Ascending aorta (tissue), 2 donors: ENCODE results near the gene PHACTR2. TPM values are rescaled to one million over a fixed set of nuclear protein-coding genes. Genes with fewer than 3 reads are reported as not detected.
A peak's percentile ranks its signal among the peaks of the same experiment; 100 is the strongest.

Experiments
- DNase-seq, 2 donors: peaks; one replicate each; pipeline ENCODE4 v3.0.0-alpha.2; 2019; ENCODE audit warnings: low spot score in 2 of 2
- H3K27ac ChIP-seq, 2 donors: fragments of 200-600 bp; sonication (generic); one replicate each; pipeline ENCODE4 v1.5.1; 2016 to 2017; ENCODE audit warnings: mild to moderate bottlenecking in 1 of 2
- H3K27me3 ChIP-seq: fragments of 200-600 bp; sonication (generic); one replicate; pipeline ENCODE4 v1.5.1; 2017
- H3K36me3 ChIP-seq, 2 donors: fragments of 200-600 bp; sonication (generic); one replicate each; pipeline ENCODE4 v1.5.1; 2016
- H3K4me1 ChIP-seq, 2 donors: fragments of 200-600 bp; sonication (generic); one replicate each; pipeline ENCODE4 v1.5.1; 2016 to 2017; ENCODE audit warnings: mild to moderate bottlenecking in 1 of 2
- H3K4me3 ChIP-seq, 2 donors: fragments of 200-600 bp; sonication (generic); one replicate each; pipeline ENCODE4 v1.5.1; 2016 to 2017; ENCODE audit warnings: mild to moderate bottlenecking in 1 of 2
- H3K9me3 ChIP-seq, 2 donors: fragments of 200-600 bp; sonication (generic); one replicate each; pipeline ENCODE4 v1.5.1; 2016
- intact Hi-C: fragments of 100-400 bp; cut with DNase I; formaldehyde crosslinking; loops from one replicate; pipeline ENCODE4 v1.15.1; 2023
- total RNA-seq: library from RNA; depleted of rRNA; stranded (reverse); fragments of >200 nt; gene quantifications from one replicate; pipeline ENCODE4 v1.1.0, GENCODE V29; 2016
- TF ChIP-seq, protein P1 (sequence below), 3 experiments: fragments of 200-600 bp in 2 of 3; fragments of 450-650 bp in 1 of 3; sonication (generic) in 2 of 3; IDR thresholded peaks; one replicate each; pipeline ENCODE4 v1.5.1; 2016 to 2019; ENCODE audit warnings: antibody characterized with exemption in 3 of 3, mild to moderate bottlenecking in 1 of 3, moderate library complexity in 1 of 3

The PHACTR2 gene
- total RNA-seq, 1 donor from 2014 or later = 112 TPM

DNA sequence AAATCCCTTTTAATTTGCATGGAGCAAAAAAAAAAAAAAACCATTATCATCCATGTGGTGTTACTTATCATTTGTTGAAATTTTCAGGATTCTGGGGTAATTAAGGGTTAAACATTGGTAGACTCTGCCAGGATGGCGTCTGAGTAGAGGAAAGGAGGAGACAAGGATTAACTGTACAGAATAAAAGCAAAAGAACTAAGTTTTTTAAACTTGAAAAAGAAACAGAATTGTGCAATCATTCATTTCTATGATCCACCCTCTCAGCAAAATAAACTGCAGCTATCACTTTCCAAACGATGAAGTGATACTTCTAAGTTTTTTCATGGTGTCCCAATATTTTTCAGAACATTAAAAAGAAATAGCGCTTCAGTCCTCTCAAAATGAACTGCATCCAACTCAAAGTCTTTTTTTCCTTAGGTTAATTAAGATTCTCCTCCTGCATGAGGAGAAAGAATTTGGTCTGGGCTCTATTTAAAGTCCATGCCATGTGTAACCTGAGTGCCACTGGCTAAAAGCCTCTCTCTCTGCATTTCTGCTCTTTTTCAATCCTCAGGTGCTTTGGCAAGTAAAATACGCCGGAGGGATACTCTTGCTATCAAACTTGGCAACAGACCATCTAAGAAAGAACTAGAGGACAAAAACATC is 95.9 kb downstream of the PHACTR2 start:
- no peak overlapping the region for H3K4me3 ChIP-seq
- peaks cover 6 to 18% of the 10 kb centered on the region in 2 donors for H3K36me3 ChIP-seq
- peaks cover 12 to 19% of the 10 kb centered on the region in 2 donors for H3K4me1 ChIP-seq
- intact Hi-C loops = no loop called here
- H3K27me3 ChIP-seq = no peaks in the 10 kb centered on the region
- H3K9me3 ChIP-seq = no peaks in the 10 kb centered on the region
- DNase-seq = no peak
- peak overlapping the region; percentile 60 to 69 for H3K27ac ChIP-seq
- TF ChIP-seq, protein P1, sequence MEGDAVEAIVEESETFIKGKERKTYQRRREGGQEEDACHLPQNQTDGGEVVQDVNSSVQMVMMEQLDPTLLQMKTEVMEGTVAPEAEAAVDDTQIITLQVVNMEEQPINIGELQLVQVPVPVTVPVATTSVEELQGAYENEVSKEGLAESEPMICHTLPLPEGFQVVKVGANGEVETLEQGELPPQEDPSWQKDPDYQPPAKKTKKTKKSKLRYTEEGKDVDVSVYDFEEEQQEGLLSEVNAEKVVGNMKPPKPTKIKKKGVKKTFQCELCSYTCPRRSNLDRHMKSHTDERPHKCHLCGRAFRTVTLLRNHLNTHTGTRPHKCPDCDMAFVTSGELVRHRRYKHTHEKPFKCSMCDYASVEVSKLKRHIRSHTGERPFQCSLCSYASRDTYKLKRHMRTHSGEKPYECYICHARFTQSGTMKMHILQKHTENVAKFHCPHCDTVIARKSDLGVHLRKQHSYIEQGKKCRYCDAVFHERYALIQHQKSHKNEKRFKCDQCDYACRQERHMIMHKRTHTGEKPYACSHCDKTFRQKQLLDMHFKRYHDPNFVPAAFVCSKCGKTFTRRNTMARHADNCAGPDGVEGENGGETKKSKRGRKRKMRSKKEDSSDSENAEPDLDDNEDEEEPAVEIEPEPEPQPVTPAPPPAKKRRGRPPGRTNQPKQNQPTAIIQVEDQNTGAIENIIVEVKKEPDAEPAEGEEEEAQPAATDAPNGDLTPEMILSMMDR (IDR thresholded peaks at IDR 0.05) = no peak

DNA sequence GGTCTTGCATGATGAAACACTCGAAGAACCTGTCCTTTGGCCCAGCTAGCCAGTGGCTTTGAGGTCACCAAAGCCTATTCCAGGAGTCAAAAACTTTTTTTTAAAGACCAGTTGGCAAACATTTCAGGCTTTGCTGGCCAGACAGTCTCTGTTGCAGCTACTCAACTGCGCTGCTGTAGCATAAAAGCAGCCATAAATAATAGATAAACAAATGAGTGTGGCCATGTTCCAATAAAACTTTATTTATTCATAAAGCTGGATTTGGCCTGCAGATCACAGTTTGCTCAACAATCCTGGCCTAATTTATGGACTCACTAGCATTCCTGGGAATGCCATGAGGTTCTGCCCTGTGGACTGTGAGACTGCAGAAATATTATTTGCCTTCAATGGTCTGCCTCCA is 96.6 kb downstream of the PHACTR2 start:
- H3K4me1 ChIP-seq = peaks cover 12 to 19% of the 10 kb centered on the region in 2 donors
- TF ChIP-seq, protein P1 (IDR thresholded peaks at IDR 0.05) = no peak
- no peak overlapping the region for H3K4me3 ChIP-seq
- intact Hi-C loops = no loop called here
- H3K9me3 ChIP-seq = no peaks in the 10 kb centered on the region
- no peaks in the 10 kb centered on the region for H3K27me3 ChIP-seq
- DNase-seq = no peak
- H3K27ac ChIP-seq = peak overlapping the region; percentile 60 to 69
- peaks cover 6 to 18% of the 10 kb centered on the region in 2 donors for H3K36me3 ChIP-seq

DNA sequence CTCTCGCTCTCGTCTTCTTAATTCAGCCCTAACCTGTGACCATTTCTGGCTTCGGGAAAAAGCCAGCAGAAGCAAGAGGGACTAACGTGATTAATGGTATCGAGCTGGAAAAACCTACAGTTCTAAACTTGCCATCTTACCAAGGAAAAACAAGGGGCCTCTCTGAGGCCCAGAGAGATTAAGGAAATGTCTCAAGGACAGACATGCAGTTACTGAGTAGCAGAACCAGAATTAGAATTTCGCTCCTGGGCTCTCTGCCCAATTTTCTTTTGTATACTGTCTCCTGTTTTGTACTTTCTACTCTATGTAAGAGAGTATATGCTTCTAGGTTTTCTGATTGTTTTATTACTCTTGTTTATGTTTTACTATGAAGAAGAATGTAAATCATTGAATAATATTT is 97.6 kb downstream of the PHACTR2 start:
- intact Hi-C loops = no loop called here
- Histone ChIP-seq H3K4me3 (no peak overlapping the region), H3K27ac (peak overlapping the region; percentile 60 to 69), H3K27me3 (no peaks in the 10 kb centered on the region), H3K9me3 (no peaks in the 10 kb centered on the region), H3K4me1 (peaks cover 12 to 19% of the 10 kb centered on the region in 2 donors), H3K36me3 (peaks cover 11 to 19% of the 10 kb centered on the region in 2 donors)
- DNase-seq = no peak
- TF ChIP-seq, protein P1 (IDR thresholded peaks at IDR 0.05) = no peak

DNA sequence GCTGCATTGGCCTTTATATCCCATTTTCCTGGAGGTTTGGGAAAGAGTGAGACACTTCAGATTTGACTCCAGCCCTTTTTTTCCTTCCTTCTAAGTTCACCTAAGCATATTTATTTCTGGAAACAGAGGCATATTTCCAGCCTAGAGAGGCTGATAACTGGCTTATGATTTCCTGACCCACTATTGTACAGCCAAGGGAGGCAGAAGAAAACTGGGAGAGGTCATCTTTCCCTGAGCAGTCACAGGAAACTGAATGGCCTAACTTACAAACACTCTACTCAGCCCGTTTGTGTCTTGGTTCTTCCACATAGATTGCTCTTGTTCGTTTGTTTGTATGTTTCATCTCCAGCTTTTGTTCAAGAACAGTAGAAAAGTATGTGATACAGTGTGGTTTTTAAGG is 101.2 kb downstream of the PHACTR2 start:
- Histone ChIP-seq H3K36me3 (peaks cover 11 to 20% of the 10 kb centered on the region in 2 donors), H3K9me3 (no peaks in the 10 kb centered on the region), H3K4me3 (no peak overlapping the region), H3K27ac (no peak overlapping the region), H3K4me1 (peaks cover 9 to 16% of the 10 kb centered on the region in 2 donors), H3K27me3 (no peaks in the 10 kb centered on the region)
- TF ChIP-seq, protein P1 (IDR thresholded peaks at IDR 0.05) = no peak
- no peak for DNase-seq
- intact Hi-C loops = no loop called here

DNA sequence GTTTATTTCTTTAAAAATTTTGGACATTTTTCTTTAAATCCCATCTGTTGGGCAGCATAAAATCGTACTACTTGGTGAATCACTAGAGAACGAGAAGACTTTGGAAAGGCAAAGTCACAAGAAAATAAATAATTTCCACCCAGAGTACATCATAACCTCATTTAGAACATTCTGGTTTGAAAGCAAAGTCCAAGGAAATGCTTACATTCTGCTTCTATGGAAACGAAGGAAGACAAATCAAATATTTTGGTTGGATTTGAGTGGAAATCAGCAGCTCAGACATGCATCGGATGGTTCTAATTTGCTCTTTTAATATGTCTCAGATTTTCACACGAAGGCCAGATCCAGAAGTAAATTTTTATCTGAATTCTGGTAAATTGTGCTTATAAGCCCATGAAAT is 104.7 kb downstream of the PHACTR2 start:
- Histone ChIP-seq H3K4me1 (peaks cover 0 to 2% of the 10 kb centered on the region in 2 donors), H3K4me3 (no peak overlapping the region), H3K27ac (peak overlapping the region; percentile 39 to 58), H3K36me3 (peaks cover 8 to 44% of the 10 kb centered on the region in 2 donors), H3K27me3 (no peaks in the 10 kb centered on the region), H3K9me3 (peaks cover 6 to 10% of the 10 kb centered on the region in 2 donors)
- no peak for DNase-seq
- TF ChIP-seq, protein P1 (IDR thresholded peaks at IDR 0.05) = no peak
- intact Hi-C loops = no loop called here
